Sigmoid colon (tissue), 7 donors: Measurements from ENCODE around the gene ZKSCAN2. TPM values are rescaled to one million over a fixed set of nuclear protein-coding genes. Genes with fewer than 3 reads are reported as not detected.

Experiments
- DNase-seq: peaks from one replicate; pipeline ENCODE4 v3.0.0-alpha.2; 2019
- H3K27ac ChIP-seq, 4 donors: fragments of 200-600 bp; sonication (generic); one replicate each; pipeline ENCODE4 v1.5.1; 2016 to 2019; ENCODE audit warnings: mild to moderate bottlenecking in 1 of 4
- H3K27me3 ChIP-seq, 3 donors: fragments of 200-600 bp; sonication (generic); one replicate each; pipeline ENCODE4 v1.5.1; 2019; ENCODE audit warnings: mild to moderate bottlenecking in 1 of 3
- H3K36me3 ChIP-seq, 4 donors: fragments of 200-600 bp; sonication (generic); one replicate each; pipeline ENCODE4 v1.5.1; 2016 to 2019
- H3K4me1 ChIP-seq, 4 donors: fragments of 200-600 bp; sonication (generic); one replicate each; pipeline ENCODE4 v1.5.1; 2017 to 2019
- H3K4me3 ChIP-seq, 4 donors: fragments of 200-600 bp; sonication (generic); one replicate each; pipeline ENCODE4 v1.5.1; 2017 to 2019; ENCODE audit warnings: mild to moderate bottlenecking in 2 of 4, moderate library complexity in 1 of 4
- H3K9me3 ChIP-seq, 4 donors: fragments of 200-600 bp in 3 of 4; sonication (generic) in 3 of 4; one replicate each; pipeline versions ENCODE4 v1.5.1 to v1.6.1; 2013 to 2019
- EP300 ChIP-seq, 4 donors: sonication (generic); formaldehyde crosslinking; IDR thresholded peaks; one replicate each; pipeline ENCODE4 v1.6.1; 2017; ENCODE audit warnings: antibody characterized with exemption in 4 of 4
- POLR2A ChIP-seq, 2 donors: fragments of 450-650 bp; IDR thresholded peaks; one replicate each; pipeline ENCODE4 v1.6.1; 2016; ENCODE audit warnings: antibody characterized with exemption in 2 of 2, mild to moderate bottlenecking in 2 of 2, moderate library complexity in 2 of 2
- POLR2AphosphoS5 ChIP-seq, 4 donors: sonication (generic); formaldehyde crosslinking; IDR thresholded peaks; one replicate each; pipeline ENCODE4 v1.6.1; 2017; ENCODE audit warnings: antibody characterized with exemption in 4 of 4
- WGBS, 2 donors: extraction: QIAGEN DNeasy Blood & Tissue Kit; methylation state at CpG; one replicate each; pipeline ENCODE4 v1.1.7; 2013; 5-methylcytosine and 5-hydroxymethylcytosine counted together
- intact Hi-C: fragments of 100-400 bp; cut with DNase I; formaldehyde crosslinking; loops from one replicate; pipeline ENCODE4 v1.15.1; 2023
- polyA plus RNA-seq, 3 donors: library from polyadenylated mRNA; stranded (reverse); fragments of 200-250 nt; gene quantifications; one replicate each; pipeline ENCODE4 v1.2.3, GENCODE V29; 2013
- total RNA-seq, 4 donors: library from RNA; depleted of rRNA; stranded (reverse); fragments of >200 nt; gene quantifications; one replicate each; pipeline ENCODE4 v1.1.0, GENCODE V29; 2016
- TF ChIP-seq, protein P1 (sequence below), 4 experiments: fragments of 450-650 bp in 3 of 4; fragments of 200-600 bp in 1 of 4; IDR thresholded peaks; one replicate each; pipeline ENCODE4 v1.5.1; 2016 to 2019; ENCODE audit warnings: antibody characterized with exemption in 4 of 4, mild to moderate bottlenecking in 3 of 4, moderate library complexity in 2 of 4
- donor health status: healthy with polysubstance abuse.
- donor health status: Bipolar disorder and iron deficiency.
- donor health status: healthy.

The ZKSCAN2 gene
- total and polyA plus RNA-seq, 7 donors: 0.23 to 5.5 (median 3.9) TPM

DNA sequence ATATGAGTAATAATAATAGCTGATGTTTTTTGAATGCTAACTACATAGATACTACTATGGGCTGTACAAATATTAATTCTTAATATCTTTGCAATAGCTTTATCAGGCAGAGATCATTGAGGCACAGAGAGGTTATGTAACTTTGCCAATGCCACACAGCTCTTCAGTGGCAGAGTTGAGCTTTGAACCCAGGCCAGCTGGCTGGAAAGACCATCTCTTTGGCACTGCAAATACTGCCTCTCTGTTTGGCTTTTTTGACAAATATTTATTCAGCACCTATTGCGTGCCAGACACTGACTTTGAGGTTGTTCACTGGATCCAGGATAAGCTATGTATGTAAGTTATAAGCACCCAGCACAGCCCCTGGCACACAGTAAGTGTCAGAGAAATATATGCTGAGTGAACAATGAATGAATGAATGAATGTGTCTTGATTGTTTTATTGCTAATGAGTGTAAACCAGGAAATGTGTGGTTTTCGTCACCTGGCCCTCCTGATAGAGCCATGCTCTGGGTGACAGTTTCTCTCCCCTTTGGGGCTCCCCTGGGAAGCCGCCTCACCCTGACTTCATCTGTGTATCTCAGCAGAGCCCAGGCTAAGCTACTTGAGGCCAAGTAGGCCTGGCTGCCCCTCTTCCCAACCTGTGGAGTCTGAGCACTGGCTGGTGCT, 38.4 kb downstream of the ZKSCAN2 start:
- no peak for DNase-seq
- Histone ChIP-seq H3K27me3 (no peaks in the 10 kb centered on the region), H3K4me1 (no peaks in the 10 kb centered on the region), H3K27ac (no peak overlapping the region), H3K4me3 (no peak overlapping the region), H3K36me3 (no peaks in the 10 kb centered on the region), H3K9me3 (no peaks in the 10 kb centered on the region)
- intact Hi-C loops: no loop called here
- WGBS, 2 donors: 45 to 65% methylated on average over 3 of the region's 3 CpGs
- TF ChIP-seq POLR2AphosphoS5 (IDR thresholded peaks at IDR 0.05): no peak

DNA sequence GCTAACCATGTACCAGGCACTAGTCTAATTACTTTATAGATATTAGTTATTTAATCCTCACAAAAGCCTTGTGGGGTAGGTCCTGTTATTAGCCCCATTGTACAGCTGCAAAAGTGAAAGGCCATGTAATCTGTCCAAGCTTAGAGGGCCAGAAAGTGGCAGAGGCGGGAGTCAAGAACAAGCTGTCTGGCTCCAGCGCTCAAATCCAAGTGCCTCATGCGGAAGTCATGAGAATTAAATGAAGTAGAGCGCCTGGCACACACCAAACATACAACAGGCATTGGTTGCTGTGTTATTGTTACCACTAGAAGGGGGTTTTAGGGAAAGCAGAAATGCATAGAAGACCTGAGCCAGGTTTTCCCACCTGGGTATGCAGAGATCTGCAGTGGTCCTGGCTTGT, 39.7 kb downstream of the ZKSCAN2 start:
- DNase-seq: no peak
- no peak overlapping the region for H3K27ac ChIP-seq
- TF ChIP-seq POLR2AphosphoS5 (IDR thresholded peaks at IDR 0.05) (no peak), EP300 (IDR thresholded peaks at IDR 0.05) (no peak), POLR2A (IDR thresholded peaks at IDR 0.05) (no peak)
- TF ChIP-seq, protein P1, sequence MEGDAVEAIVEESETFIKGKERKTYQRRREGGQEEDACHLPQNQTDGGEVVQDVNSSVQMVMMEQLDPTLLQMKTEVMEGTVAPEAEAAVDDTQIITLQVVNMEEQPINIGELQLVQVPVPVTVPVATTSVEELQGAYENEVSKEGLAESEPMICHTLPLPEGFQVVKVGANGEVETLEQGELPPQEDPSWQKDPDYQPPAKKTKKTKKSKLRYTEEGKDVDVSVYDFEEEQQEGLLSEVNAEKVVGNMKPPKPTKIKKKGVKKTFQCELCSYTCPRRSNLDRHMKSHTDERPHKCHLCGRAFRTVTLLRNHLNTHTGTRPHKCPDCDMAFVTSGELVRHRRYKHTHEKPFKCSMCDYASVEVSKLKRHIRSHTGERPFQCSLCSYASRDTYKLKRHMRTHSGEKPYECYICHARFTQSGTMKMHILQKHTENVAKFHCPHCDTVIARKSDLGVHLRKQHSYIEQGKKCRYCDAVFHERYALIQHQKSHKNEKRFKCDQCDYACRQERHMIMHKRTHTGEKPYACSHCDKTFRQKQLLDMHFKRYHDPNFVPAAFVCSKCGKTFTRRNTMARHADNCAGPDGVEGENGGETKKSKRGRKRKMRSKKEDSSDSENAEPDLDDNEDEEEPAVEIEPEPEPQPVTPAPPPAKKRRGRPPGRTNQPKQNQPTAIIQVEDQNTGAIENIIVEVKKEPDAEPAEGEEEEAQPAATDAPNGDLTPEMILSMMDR (IDR thresholded peaks at IDR 0.05): no peak
- WGBS, 2 donors: 90 to 93% methylated on average over 4 of the region's 4 CpGs
- no peaks in the 10 kb centered on the region for H3K9me3 ChIP-seq
- H3K27me3 ChIP-seq: no peaks in the 10 kb centered on the region
- intact Hi-C loops: no loop called here
- no peaks in the 10 kb centered on the region for H3K4me1 ChIP-seq
- no peaks in the 10 kb centered on the region for H3K36me3 ChIP-seq
- no peak overlapping the region for H3K4me3 ChIP-seq

DNA sequence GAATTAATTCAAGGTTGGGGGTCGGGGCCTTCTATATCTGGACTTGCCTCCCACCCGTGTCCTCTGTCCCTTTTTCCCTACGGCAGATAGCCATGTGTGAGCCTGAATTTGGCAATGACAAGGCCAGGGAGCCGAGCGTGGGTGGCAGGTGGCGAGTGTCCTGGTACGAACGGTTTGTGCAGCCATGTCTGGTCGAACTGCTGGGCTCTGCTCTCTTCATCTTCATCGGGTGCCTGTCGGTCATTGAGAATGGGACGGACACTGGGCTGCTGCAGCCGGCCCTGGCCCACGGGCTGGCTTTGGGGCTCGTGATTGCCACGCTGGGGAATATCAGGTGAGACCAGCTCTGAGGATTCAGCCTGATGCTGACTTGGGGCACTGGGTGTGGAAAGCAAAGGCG, 40.5 kb downstream of the ZKSCAN2 start:
- no peaks in the 10 kb centered on the region for H3K4me1 ChIP-seq
- no peak overlapping the region for H3K4me3 ChIP-seq
- no peak for TF ChIP-seq POLR2A (IDR thresholded peaks at IDR 0.05)
- TF ChIP-seq POLR2AphosphoS5 (IDR thresholded peaks at IDR 0.05): no peak
- TF ChIP-seq, protein P1 (IDR thresholded peaks at IDR 0.05): no peak
- no peak for TF ChIP-seq EP300 (IDR thresholded peaks at IDR 0.05)
- H3K36me3 ChIP-seq: no peaks in the 10 kb centered on the region
- no peak for DNase-seq
- H3K27ac ChIP-seq: no peak overlapping the region
- 63 to 88% methylated on average over 17 of the region's 17 CpGs for WGBS, 2 donors
- intact Hi-C loops: no loop called here
- no peaks in the 10 kb centered on the region for H3K9me3 ChIP-seq
- H3K27me3 ChIP-seq: no peaks in the 10 kb centered on the region

DNA sequence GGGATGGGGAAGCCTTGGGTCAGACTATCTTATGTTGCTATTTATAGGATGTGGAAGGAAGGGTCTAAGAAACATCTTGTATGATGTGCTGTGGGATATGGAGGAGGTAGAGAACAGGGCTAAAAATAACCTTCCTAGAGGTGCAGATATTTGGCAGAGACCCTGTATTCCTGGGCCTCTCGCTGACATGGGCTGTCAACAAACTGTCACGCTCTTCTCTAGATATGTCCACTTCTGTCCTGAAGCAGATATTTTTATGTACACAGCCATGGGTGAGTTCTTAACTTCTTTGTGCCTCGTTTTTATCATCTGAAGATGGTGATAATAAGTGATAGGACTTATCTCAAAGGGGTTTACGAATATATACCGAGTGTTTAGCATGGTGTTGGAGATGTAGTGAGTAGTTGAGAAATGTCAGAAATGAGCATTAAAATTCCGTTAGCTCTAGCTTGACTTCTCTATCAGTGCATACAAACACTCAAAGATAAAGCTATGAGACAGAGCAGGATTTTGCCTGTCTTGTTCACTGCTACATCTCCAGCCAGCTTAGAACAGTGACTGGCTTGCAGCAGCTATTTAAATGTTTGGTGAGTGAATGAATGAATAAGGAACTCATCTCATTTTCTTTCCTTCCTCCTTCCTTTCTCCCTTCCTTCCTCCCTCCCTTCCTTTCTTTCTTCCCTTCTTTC, 43.8 kb downstream of the ZKSCAN2 start:
- 77 to 78% methylated on average over 6 of the region's 6 CpGs for WGBS, 2 donors
- TF ChIP-seq, protein P1 (IDR thresholded peaks at IDR 0.05): no peak
- TF ChIP-seq POLR2A (IDR thresholded peaks at IDR 0.05): no peak
- no peak for TF ChIP-seq POLR2AphosphoS5 (IDR thresholded peaks at IDR 0.05)
- TF ChIP-seq EP300 (IDR thresholded peaks at IDR 0.05): no peak
- no peak overlapping the region for H3K27ac ChIP-seq

DNA sequence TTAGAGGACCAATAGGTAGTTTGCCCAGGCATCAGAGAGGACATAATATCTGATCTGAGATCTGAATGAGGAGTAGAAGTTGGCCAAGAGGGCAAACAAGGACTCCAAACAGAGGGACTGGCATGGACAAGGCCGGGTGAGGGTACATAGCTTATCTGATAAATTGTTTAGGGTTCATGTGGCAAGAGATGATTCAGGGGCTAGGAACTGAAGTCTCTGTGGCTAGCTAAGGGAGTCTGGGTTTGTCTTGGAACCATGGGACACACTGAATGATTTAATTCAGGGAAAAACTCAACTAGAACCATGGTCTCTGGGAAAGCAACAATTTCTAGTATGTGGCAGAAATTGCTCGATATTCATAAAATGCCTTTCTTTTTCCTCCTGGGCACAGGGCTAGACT, 45.0 kb downstream of the ZKSCAN2 start:
- 91% methylated on average over 2 of the region's 2 CpGs for WGBS, 2 donors
- Histone ChIP-seq H3K27me3 (no peaks in the 10 kb centered on the region), H3K9me3 (no peaks in the 10 kb centered on the region), H3K36me3 (no peaks in the 10 kb centered on the region), H3K4me1 (no peaks in the 10 kb centered on the region), H3K27ac (no peak overlapping the region), H3K4me3 (no peak overlapping the region)
- TF ChIP-seq POLR2AphosphoS5 (IDR thresholded peaks at IDR 0.05): no peak
- intact Hi-C loops: no loop called here
- DNase-seq: no peak

More for the DNA sequence above, 43.8 kb downstream of the ZKSCAN2 start:
- DNase-seq: no peak
- no peaks in the 10 kb centered on the region for H3K27me3 ChIP-seq
- intact Hi-C loops: no loop called here
- no peaks in the 10 kb centered on the region for H3K36me3 ChIP-seq
- no peaks in the 10 kb centered on the region for H3K9me3 ChIP-seq
- H3K4me3 ChIP-seq: no peak overlapping the region
- H3K4me1 ChIP-seq: no peaks in the 10 kb centered on the region
